NCI-H82 treated with DMSO at 0.1 percent for 48 hours (cell line): Measurements from ENCODE around the gene SNRNP25.

Source experiments
- DNase-seq: peaks from one replicate; lab custom pipeline; 2025; ENCODE audit not compliant: unreplicated experiment; lab: John Stamatoyannopoulos, UW

SNRNP25 gene

GRCh38 chr16:62968-63391 lies 9.4 kb downstream of the SNRNP25 start:
- no peak for DNase-seq

DNA sequence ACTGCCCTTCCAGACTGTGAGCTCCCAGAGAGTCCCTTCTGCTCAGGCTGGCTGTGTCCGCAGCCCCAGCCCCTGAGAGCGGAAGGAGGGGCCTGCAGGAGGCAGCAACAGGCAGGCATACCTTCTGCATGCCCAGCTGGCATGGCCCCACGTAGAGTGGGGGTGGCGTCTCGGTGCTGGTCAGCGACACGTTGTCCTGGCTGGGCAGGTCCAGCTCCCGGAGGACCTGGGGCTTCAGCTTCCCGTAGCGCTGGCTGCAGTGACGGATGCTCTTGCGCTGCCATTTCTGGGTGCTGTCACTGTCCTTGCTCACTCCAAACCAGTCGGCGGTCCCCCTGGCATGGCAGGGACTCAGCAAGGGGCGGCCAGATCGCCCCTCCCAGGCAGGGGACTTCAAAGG lies 9.8 kb downstream of the SNRNP25 start:
- DNase-seq: no peak

- DNase-seq: no peak
Observed at GRCh38 chr16:63998-64913, 10.6 kb downstream of the SNRNP25 start.

- no peak for DNase-seq
Observed at GRCh38 chr16:64914-65255, 11.3 kb downstream of the SNRNP25 start.

DNA sequence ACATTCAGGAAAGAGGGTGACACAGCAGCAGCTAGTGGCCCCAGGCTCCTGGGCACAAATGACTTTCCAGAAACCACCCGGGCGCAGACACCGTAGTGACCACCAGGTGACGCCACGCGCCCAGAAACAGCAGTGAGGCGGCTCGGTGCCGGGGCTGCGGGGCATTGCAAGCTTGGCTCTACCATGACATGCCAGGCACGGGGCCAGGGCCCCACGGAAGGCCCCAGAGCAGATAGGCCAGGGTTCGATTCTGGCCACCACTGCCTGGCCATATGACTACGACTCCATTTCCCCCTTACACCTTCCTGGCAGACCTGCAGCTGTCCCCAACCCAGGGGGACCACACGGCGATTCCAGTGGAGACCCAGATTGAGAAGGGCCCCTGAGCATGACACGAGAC lies 12.1 kb downstream of the SNRNP25 start:
- DNase-seq: peak; percentile 42

DNA sequence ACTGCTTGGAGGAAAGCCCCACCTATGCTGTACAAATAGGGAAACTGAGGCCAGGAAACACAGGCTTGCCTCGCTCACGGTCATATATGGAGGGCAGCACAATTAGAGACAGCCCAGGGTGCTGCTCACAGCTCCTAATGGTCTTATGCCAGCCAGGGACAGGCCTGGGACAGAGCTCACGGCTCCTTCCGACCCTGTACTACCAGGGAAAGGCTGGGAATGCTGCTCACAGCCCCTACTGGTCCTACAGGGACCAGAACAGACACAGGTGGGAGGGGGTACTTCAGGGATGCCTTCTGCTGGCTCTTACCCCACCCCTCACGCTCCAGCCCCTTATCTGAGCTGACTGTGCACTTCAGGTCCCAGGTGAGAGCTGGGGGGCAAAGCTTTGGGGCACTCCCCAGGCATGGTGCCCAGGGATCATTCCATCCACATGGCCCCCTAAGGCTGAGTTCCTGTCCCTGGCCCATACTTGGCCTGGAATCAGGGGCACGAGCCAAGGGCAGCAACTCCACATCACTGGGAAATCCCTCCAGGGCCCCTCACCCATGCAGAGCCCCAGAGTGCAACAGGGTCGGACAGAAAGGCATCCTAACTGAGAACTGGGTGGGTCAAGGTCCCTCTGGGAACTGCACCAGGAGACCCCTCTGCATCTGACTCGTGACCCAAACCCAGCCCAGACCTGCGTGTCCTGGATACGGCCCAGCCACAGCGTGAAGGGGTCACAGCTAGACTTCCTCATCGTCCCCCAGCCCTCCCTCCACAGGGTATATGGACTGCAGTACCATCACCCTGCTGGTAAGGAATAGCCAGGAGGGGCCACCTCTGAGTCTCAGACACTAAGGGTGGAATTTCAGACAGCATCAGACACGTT lies 12.9 kb downstream of the SNRNP25 start:
- no peak for DNase-seq

- no peak for DNase-seq
Observed at GRCh38 chr16:67183-67791, 13.7 kb downstream of the SNRNP25 start.

DNA sequence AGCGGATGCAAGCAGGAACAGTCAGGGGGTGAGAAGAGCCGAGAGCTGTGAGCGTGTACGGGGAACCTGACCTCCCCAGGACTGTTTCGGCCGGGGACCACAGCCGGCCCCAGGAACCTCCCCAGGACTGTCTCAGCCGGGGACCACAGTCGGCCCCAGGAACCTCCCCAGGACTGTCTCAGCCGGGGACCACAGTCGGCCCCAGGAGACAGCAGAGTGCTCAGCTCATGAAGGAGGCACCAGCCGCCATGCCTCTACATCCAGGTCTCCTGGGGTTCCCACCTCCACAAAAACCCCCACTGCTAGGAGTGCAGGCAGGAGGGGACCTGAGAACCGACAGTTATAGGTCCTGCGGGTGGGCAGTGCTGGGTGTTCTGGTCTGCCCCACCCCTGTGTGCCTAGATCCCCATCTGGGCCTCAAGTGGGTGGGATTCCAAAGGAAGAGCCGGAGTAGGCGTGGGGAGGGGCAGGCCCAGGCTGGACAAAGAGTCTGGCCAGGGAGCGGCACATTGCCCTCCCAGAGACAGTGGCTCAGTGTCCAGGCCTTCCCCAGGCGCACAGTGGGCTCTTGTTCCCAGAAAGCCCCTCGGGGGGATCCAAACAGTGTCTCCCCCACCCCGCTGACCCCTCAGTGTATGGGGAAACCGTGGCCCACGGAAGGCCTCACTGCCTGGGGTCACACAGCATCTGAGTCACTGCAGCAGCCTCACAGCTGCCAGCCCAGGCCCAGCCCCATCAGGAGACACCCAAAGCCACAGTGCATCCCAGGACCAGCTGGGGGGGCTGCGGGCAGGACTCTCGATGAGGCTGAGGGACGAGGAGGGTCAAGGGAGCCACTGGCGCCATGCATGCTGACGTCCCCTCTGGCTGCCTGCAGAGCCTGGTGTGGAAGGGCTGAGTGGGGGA lies 14.5 kb downstream of the SNRNP25 start:
- no peak for DNase-seq

GRCh38 chr16:69181-69580 lies 15.6 kb downstream of the SNRNP25 start:
- DNase-seq: no peak

DNA sequence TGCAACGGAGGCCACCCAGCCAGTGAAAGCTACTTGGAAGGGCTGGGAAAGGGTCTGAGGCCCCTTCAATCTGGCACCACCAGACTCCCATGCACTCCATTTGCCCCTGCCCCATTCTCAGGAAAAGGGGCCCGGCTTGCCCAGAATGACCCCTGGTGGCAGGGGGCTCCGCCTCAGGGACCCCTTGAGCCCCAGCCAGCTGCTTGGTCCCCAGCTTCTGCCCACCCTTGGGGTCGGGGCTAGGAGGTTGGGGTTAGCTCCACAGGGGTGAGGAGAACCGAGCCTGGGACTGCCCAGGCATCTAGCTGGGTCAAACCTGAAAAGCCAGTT lies 17.5 kb downstream of the SNRNP25 start:
- DNase-seq: no peak

DNA sequence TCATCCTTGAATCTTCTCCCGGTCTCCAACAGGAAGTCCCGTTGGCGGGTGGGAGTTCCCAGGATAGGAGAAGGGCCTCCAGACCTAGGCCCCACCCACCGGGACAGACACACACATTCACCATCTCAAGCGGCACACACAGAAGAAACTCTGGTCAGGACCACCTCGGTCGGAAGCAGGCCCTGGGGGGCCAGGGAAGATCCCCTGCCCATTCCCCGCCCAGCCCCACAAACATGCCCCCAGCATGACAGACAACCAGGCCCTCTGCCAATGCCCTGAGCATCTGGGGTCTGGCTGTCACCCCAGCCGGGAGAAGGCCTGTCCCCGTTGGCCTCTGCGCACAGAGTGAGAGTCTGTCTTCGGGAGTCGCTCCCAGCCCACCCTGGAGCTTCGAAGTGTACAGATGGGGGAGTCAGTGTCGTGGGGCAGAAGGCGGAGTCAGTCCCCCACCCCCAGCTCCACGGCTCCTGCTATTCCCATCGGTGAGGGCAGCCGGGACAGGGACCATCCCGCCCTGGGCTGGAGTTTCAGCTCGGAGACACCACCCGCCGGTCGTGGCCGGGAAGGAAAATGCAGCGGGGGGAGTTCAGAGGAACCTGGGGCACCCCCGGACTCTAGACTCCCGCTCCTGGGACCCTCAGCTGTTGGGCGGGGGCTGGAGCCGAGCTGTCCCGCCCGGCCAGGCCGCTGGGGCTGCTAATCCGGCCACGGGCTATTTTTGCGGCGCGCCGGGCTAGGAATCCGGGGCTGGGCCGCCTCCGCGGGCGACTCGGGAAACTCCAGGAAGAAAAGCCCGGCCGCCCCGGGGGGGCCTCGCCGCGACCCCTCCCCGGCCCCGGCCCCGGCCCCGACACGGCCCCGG lies 18.1 kb downstream of the SNRNP25 start:
- no peak for DNase-seq

DNA sequence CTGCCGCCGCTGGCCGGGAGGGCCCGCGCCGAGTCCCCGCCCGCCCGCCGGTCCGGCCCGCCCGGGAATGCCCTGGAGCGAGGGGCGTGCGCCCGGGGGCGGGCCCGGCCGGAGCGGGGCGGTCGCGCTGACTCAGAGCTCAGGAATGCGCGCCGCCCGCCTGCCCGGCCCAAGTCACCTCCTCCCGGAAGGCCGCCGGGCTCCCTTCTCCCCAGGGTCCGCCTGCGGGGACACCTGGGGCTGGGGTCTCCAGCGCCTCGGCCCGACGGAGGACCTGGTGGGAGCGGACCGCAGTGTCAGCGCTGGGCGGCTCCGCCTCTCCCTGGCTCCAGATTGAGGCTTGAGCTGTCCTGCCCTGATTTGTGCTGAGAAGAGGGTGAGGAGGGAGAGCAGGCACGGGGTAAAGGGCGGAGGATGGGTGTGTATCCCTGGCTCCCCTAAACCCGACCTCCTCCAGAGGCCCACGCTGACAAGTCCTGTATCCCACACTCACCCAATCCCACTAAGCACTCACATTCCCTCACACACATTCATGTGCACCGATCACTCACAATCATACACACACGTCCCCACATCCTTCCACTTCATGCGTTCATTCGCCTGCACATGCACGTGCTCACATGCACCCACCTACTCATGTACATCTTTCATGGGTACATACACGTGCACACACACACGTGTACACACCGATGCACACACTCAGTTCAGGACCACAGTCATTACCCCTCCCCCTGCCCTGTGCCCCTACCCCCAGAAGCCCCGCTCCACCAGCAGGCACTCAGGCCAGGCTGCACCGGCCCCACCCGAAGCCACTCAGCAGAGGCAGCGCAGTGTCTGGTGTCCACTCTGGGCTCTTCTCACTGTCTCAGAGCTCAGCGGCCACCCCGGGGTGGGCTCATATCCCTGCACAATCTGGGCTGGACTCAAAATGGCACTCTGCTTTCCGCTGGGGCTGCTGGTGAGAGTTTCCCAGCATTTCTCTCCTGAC lies 19.2 kb downstream of the SNRNP25 start, which contains the start of gene RHBDF1:
Gene RHBDF1 (minus strand): TSS at position 71 of the 988 bp plus-strand sequence. CDS start 7,616 bp downstream, outside the sequence.
- no peak for DNase-seq

- DNase-seq: no peak
Observed at GRCh38 chr16:74051-74746, 20.6 kb downstream of the SNRNP25 start.

DNA sequence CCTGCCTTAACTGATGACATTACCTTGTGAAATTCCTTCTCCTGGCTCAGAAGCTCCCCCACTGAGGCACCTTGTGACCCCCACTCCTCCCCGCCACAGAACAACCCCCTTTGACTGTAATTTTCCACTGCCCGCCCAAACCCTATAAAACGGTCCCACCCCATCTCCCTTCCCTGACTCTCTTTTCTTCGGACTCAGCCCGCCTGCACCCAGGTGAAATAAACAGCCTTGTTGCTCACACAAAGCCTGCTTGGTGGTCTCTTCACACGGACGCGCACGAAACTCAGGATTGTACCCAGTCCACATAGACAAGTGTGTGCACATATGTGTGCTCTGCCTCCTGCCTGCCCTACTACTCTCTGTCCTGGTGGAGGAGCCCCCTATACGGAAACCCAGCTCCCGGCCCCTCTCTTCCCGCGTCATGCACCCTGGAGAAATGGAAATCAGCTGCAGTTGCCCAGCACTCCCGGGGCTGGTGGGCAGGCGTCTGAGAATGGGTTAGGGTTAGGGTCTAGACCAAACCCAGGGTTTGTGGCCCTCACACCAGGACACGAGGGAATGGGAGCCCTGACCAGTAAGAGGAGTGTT lies 21.2 kb downstream of the SNRNP25 start:
- DNase-seq: no peak

GRCh38 chr16:75580-76501 lies 22.2 kb downstream of the SNRNP25 start:
- no peak for DNase-seq

- no peak for DNase-seq
Observed at GRCh38 chr16:76535-77272, 23.1 kb downstream of the SNRNP25 start.
